Measurements from ENCODE around the gene ACTMAP. TPM values are rescaled to one million over a fixed set of nuclear protein-coding genes. Genes with fewer than 3 reads are reported as not detected.

Gene ACTMAP
- total and polyA plus RNA-seq, 9 of the 15 experiments (the other 6 are each of a cell fraction or from before 2014, with no cell fraction given): 1.7 to 16.6 (median 4.9) TPM

GRCh38 chr19:40777937-40778705 lies 27.8 kb upstream of the ACTMAP start, which contains the start of gene RAB4B:
RAB4B (plus strand) TSS chr19:40778247; CDS start chr19:40778376, 129 bp downstream.
- FAIRE-seq (no peak), ATAC-seq (peak; percentile 92), DNase-seq (ENCODE audit: extremely low read depth in 1 of 4, low spot score in 3 of 4) (peak; percentile 96 to 100 (median 97))
- Histone ChIP-seq H3K9me1 (ENCODE audit: control insufficient read depth, insufficient read depth, low read length) (no peaks in the 10 kb centered on the region), H3K4me3 (peak within 1 kb of the TSS; percentile 84), H4K20me1 (replicated peaks; ENCODE audit: control insufficient read depth, insufficient read depth, low read length) (no peaks in the 10 kb centered on the region), H3K9me3 (replicated peaks; ENCODE audit: control insufficient read depth, insufficient read depth, low read depth, low read length) (no peaks in the 10 kb centered on the region), H3K79me2 (ENCODE audit: control insufficient read depth, insufficient read depth, low read length) (no peaks in the 10 kb centered on the region), H3K27ac (ENCODE audit: extremely low read depth, low read depth, low read length) (peak within 1 kb of the TSS; percentile 90), H3K4me2 (ENCODE audit: insufficient read depth, low read length) (peak within 1 kb of the TSS; percentile 100), H3K36me3 (ENCODE audit: control insufficient read depth, insufficient read depth, low read length) (no peaks in the 10 kb centered on the region), H3K9ac (ENCODE audit: insufficient read depth in 1 of 2, low read depth in 2 of 2, low read length in 2 of 2) (peak within 1 kb of the TSS; percentile 82 to 90), H2AFZ (ENCODE audit: low read depth, low read length) (peak within 1 kb of the TSS; percentile 97), H3K4me1 (replicated peaks in 1 of 2; ENCODE audit: control insufficient read depth in 2 of 2, insufficient read depth in 2 of 2, low read length in 2 of 2) (peaks cover 12 to 18% of the 10 kb centered on the region in 2 experiments; a peak in 3 of 5 replicates), H3K27me3 (ENCODE audit: control insufficient read depth in 2 of 2, insufficient read depth in 2 of 2, low read length in 2 of 2) (no peaks in the 10 kb centered on the region)
- WGBS (ENCODE audit: insufficient coverage, low coverage, missing lambda C conversion rate): 0% methylated on average over 36 of the region's 56 CpGs
- ChIA-PET POLR2A (interaction anchor here (0.6 to 3.1 kb wide), 22 partner anchors 8 to 441 kb away, joined by 3 to 26 read pairs (median 5); partner anchors contain the start of genes ACTMAP, AXL, EGLN2 and SNRPA), CTCF (ENCODE audit: low intra/inter-chr PET ratio) (no interaction called here)
- no TSS peak for BruUV-seq (replicated peaks)
- in situ Hi-C loops (cut with MboI) (no loop called here), intact Hi-C loops (cut with micrococcal nuclease) (loop anchor here (1.0 kb wide), 1 partner anchor 20 kb away; no protein-coding TSS in a partner anchor)
- TF ChIP-seq AFF1 (IDR thresholded peaks at IDR 0.05; ENCODE audit: low read depth in 1 of 2, partially characterized antibody in 2 of 2): no peak
- no peak for TF ChIP-seq ZNF140 (CRISPR knock-in tag; IDR thresholded peaks at IDR 0.05)
- peak; percentile 73 for TF ChIP-seq PCBP1 (IDR thresholded peaks at IDR 0.05; ENCODE audit: low read depth, low read length, poor library complexity, severe bottlenecking)
- peak; percentile 99 for TF ChIP-seq PHF21A (IDR thresholded peaks at IDR 0.05; ENCODE audit: borderline replicate concordance, low read depth)
- no peak for TF ChIP-seq ZNF3 (CRISPR knock-in tag; IDR thresholded peaks at IDR 0.05)
- TF ChIP-seq SUPT5H (IDR thresholded peaks at IDR 0.05): peak; percentile 72; the same call in 1 of the 2 replicates
- no peak for TF ChIP-seq ZNF699 (CRISPR knock-in tag; IDR thresholded peaks at IDR 0.05; ENCODE audit: insufficient replicate concordance)
- TF ChIP-seq RBM15 (IDR thresholded peaks at IDR 0.05; ENCODE audit: insufficient read depth, low read length): no peak
- no peak; a peak in 1 of 4 replicates for TF ChIP-seq KDM1A (IDR thresholded peaks at IDR 0.05)
- TF ChIP-seq MNT (conservative IDR thresholded peaks at IDR 0.05): peak; percentile 67 to 88
- TF ChIP-seq ZNF766 (CRISPR knock-in tag; conservative IDR thresholded peaks at IDR 0.05): no peak
- TF ChIP-seq SRF (CRISPR knock-in tag; IDR thresholded peaks at IDR 0.05): no peak
- TF ChIP-seq CTBP1 (IDR thresholded peaks at IDR 0.05; ENCODE audit: borderline replicate concordance): peak; percentile 64

Data from K562 (cell line).